Brain microvascular endothelial cell (primary cell): ENCODE results near the gene KRTAP4-1.
"Not testable (repeated sequence)": the region's sequence is repeated elsewhere in the genome, so short reads cannot be mapped to it uniquely, and the experiment has no call there.

Experiments used
- DNase-seq: peaks from one replicate; pipeline ENCODE4 v3.0.0-alpha.2; 2020
- H3K27ac ChIP-seq: fragments of 250-450 bp; sonication (Bioruptor Pico); 2 replicates; pipeline ENCODE4 v1.5.1; 2020; ENCODE audit warnings: mild to moderate bottlenecking, moderate library complexity
- H3K27me3 ChIP-seq: fragments of 250-450 bp; sonication (Bioruptor Pico); replicated peaks from 2 replicates; pipeline ENCODE4 v1.5.1; 2020; ENCODE audit warnings: mild to moderate bottlenecking
- H3K36me3 ChIP-seq: fragments of 250-450 bp; sonication (Bioruptor Pico); replicated peaks from 2 replicates; pipeline ENCODE4 v1.5.1; 2020; ENCODE audit warnings: mild to moderate bottlenecking
- H3K4me3 ChIP-seq: 2 replicates; pipeline ENCODE4 v1.5.1; 2011; ENCODE audit warnings: low read depth, mild to moderate bottlenecking, control low read depth, low read length, moderate library complexity
- CTCF ChIP-seq: IDR thresholded peaks from 2 replicates; pipeline ENCODE4 v1.5.1; 2011; ENCODE audit warnings: low read depth, mild to moderate bottlenecking, moderate library complexity, low read length, control low read depth, inconsistent platforms; ENCODE audit errors: missing control alignments
- in situ Hi-C: cut with HindIII; loops from 2 replicates; pipeline ENCODE4 v1.10.0; 2017; ENCODE audit warnings: low sequenced_read_pairs, low pct_ligation_motif_present

KRTAP4-1 gene

DNA sequence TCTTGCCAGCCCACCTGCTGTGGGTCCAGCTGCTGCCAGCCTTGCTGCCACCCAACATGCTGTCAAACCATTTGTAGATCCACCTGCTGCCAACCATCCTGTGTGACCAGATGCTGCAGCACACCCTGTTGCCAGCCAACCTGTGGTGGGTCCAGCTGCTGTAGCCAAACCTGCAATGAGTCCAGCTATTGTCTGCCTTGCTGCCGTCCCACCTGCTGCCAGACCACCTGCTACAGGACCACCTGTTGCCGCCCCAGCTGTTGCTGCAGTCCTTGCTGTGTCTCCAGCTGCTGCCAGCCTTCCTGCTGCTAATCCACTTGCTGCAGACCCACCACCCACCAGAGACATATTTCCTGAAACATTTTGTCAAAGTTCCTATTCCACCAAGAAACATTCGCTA lies 5.6 kb upstream of the KRTAP4-1 start:
- no peak for TF ChIP-seq CTCF
- H3K36me3 ChIP-seq, result no peaks in the 10 kb centered on the region
- in situ Hi-C loops, result no loop called here
- H3K27me3 ChIP-seq, result no peaks in the 10 kb centered on the region
- H3K27ac ChIP-seq, result no peak overlapping the region
- H3K4me3 ChIP-seq, result no peak overlapping the region
- no peak for DNase-seq

- DNase-seq, result not testable (repeated sequence)
Measured at GRCh38 chr17:41189837-41190318, 5.2 kb upstream of the KRTAP4-1 start, which contains the start of gene KRTAP9-1. KRTAP9-1 (plus strand) TSS chr17:41189887; CDS start chr17:41189887, 0 bp downstream.

GRCh38 chr17:41186872-41187271 lies 2.2 kb upstream of the KRTAP4-1 start:
- no peak overlapping the region for H3K27ac ChIP-seq
- no peak overlapping the region for H3K4me3 ChIP-seq
- in situ Hi-C loops, result no loop called here
- DNase-seq, result no peak
- no peaks in the 10 kb centered on the region for H3K36me3 ChIP-seq
- H3K27me3 ChIP-seq, result no peaks in the 10 kb centered on the region
- no peak for TF ChIP-seq CTCF

More at GRCh38 chr17:41189837-41190318, 5.2 kb upstream of the KRTAP4-1 start, which contains the start of gene KRTAP9-1:
- H3K4me3 ChIP-seq, in situ Hi-C loops, H3K36me3 ChIP-seq, H3K27me3 ChIP-seq, H3K27ac ChIP-seq: not testable (repeated sequence)

DNA sequence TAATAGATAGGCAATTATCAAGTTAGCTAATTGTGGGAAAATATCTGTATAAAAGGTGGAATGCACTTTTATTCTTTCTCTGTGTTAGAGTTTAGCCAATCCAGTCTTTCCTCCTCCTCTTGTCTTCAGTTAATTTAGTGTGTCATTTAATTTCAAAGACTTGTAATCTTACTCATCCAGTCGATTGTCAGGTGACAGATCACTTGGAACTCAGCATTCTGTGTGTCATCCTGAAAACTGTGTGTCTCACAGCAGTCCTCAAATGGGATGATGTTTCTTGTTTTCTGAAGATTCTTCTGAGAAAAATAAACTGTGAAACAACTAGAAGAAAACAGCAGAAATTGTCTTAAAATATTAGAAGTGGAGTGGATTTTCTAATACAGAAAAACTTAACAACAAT lies 290 bp upstream of the KRTAP4-1 start:
- in situ Hi-C loops, result no loop called here
- Histone ChIP-seq H3K4me3 (no peak overlapping the region), H3K36me3 (no peaks in the 10 kb centered on the region), H3K27me3 (no peaks in the 10 kb centered on the region), H3K27ac (no peak overlapping the region)
- DNase-seq, result no peak
- TF ChIP-seq CTCF, result no peak

GRCh38 chr17:41178843-41179616 lies 5.7 kb downstream of the KRTAP4-1 start:
- TF ChIP-seq CTCF, result no peak
- no peaks in the 10 kb centered on the region for H3K27me3 ChIP-seq
- in situ Hi-C loops, result no loop called here
- H3K36me3 ChIP-seq, result no peaks in the 10 kb centered on the region
- H3K27ac ChIP-seq, result no peak overlapping the region
- no peak for DNase-seq
- H3K4me3 ChIP-seq, result no peak overlapping the region

GRCh38 chr17:41178341-41178740 lies 6.4 kb downstream of the KRTAP4-1 start:
- in situ Hi-C loops, result no loop called here
- DNase-seq, result peak; percentile 9
- TF ChIP-seq CTCF, result no peak
- no peak overlapping the region for H3K27ac ChIP-seq
- H3K36me3 ChIP-seq, result no peaks in the 10 kb centered on the region
- H3K4me3 ChIP-seq, result no peak overlapping the region
- H3K27me3 ChIP-seq, result no peaks in the 10 kb centered on the region
